HG03025 (cell line): Measurements from ENCODE around the gene MAPK1.
"Not testable (repeated sequence)": the region's sequence is repeated elsewhere in the genome, so short reads cannot be mapped to it uniquely, and the experiment has no call there.

Source experiments
- ATAC-seq: cut with Tn5 transposase; IDR thresholded peaks from one replicate; pipeline ENCODE4 v1.9.1; 2021; ENCODE audit warnings: mild to moderate bottlenecking, moderate library complexity; ENCODE audit not compliant: unreplicated experiment, low FRiP score

MAPK1 gene

GRCh38 chr22:21882754-21883333 lies 15.4 kb upstream of the MAPK1 start:
- not testable (repeated sequence) for ATAC-seq

GRCh38 chr22:21881841-21882753 lies 14.7 kb upstream of the MAPK1 start:
- no peak for ATAC-seq

GRCh38 chr22:21876486-21877176 lies 9.2 kb upstream of the MAPK1 start:
- ATAC-seq = no peak

GRCh38 chr22:21874953-21875352 lies 7.5 kb upstream of the MAPK1 start:
- ATAC-seq = not testable (repeated sequence)

- ATAC-seq = no peak
Observed at GRCh38 chr22:21873619-21874018, 6.2 kb upstream of the MAPK1 start.

GRCh38 chr22:21872741-21873140 lies 5.3 kb upstream of the MAPK1 start:
- not testable (repeated sequence) for ATAC-seq

GRCh38 chr22:21868651-21869050 lies 1.2 kb upstream of the MAPK1 start:
- ATAC-seq = no peak

- ATAC-seq = peak; percentile 26
Observed at GRCh38 chr22:21866833-21867527, 465 bp downstream of the MAPK1 start.

- ATAC-seq = no peak
Observed at GRCh38 chr22:21865041-21865440, 2.4 kb downstream of the MAPK1 start.

- no peak for ATAC-seq
Observed at GRCh38 chr22:21862386-21863245, 4.8 kb downstream of the MAPK1 start.

GRCh38 chr22:21861851-21862250 lies 5.6 kb downstream of the MAPK1 start:
- ATAC-seq = no peak

GRCh38 chr22:21861264-21861848 lies 6.1 kb downstream of the MAPK1 start:
- ATAC-seq = no peak

- no peak for ATAC-seq
Observed at GRCh38 chr22:21860491-21861039, 6.9 kb downstream of the MAPK1 start.

- ATAC-seq = no peak
Observed at GRCh38 chr22:21858025-21858764, 9.2 kb downstream of the MAPK1 start.

GRCh38 chr22:21857481-21857914 lies 9.9 kb downstream of the MAPK1 start:
- ATAC-seq = no peak

- no peak for ATAC-seq
Observed at GRCh38 chr22:21856868-21857267, 10.6 kb downstream of the MAPK1 start.

- ATAC-seq = no peak
Observed at GRCh38 chr22:21856197-21856596, 11.2 kb downstream of the MAPK1 start.

GRCh38 chr22:21855676-21856075 lies 11.8 kb downstream of the MAPK1 start:
- no peak for ATAC-seq
